Activated CD8-positive, alpha-beta memory T cell treated with anti-CD3 and anti-CD28 coated beads, Interleukin-2, amount 50 U/mL, for 4 hours (primary cell): ENCODE data around the gene RIC1.
"Not testable (repeated sequence)": the region's sequence is repeated elsewhere in the genome, so short reads cannot be mapped to it uniquely, and the experiment has no call there.

Experiments
- DNase-seq: peaks from one replicate; pipeline ENCODE4 v3.0.0-alpha.2; 2020

RIC1 gene

GRCh38 chr9:5683591-5683990 is 54.7 kb downstream of the RIC1 start:
- not testable (repeated sequence) for DNase-seq

GRCh38 chr9:5684101-5684500 is 55.2 kb downstream of the RIC1 start:
- no peak for DNase-seq

- DNase-seq, result no peak
Observed at GRCh38 chr9:5688109-5688508, 59.2 kb downstream of the RIC1 start.

GRCh38 chr9:5690278-5690677 is 61.4 kb downstream of the RIC1 start:
- no peak for DNase-seq

- no peak for DNase-seq
Observed at GRCh38 chr9:5695860-5696259, 67.0 kb downstream of the RIC1 start.

GRCh38 chr9:5696884-5697283 is 68.0 kb downstream of the RIC1 start:
- DNase-seq, result no peak

- no peak for DNase-seq
Observed at GRCh38 chr9:5698004-5698403, 69.1 kb downstream of the RIC1 start.

GRCh38 chr9:5698810-5699556 is 70.1 kb downstream of the RIC1 start:
- no peak for DNase-seq

GRCh38 chr9:5708414-5708813 is 79.5 kb downstream of the RIC1 start:
- DNase-seq, result no peak

GRCh38 chr9:5712651-5713390 is 83.9 kb downstream of the RIC1 start:
- DNase-seq, result no peak

GRCh38 chr9:5714501-5715401 is 85.8 kb downstream of the RIC1 start:
- no peak for DNase-seq

GRCh38 chr9:5715548-5716127 is 86.7 kb downstream of the RIC1 start:
- DNase-seq, result no peak

- DNase-seq, result not testable (repeated sequence)
Observed at GRCh38 chr9:5717434-5717833, 88.5 kb downstream of the RIC1 start.

- no peak for DNase-seq
Observed at GRCh38 chr9:5718296-5719032, 89.6 kb downstream of the RIC1 start.

- no peak for DNase-seq
Observed at GRCh38 chr9:5719100-5719926, 90.4 kb downstream of the RIC1 start.

- DNase-seq, result no peak
Observed at GRCh38 chr9:5720151-5720550, 91.2 kb downstream of the RIC1 start.

GRCh38 chr9:5721279-5722087 is 92.6 kb downstream of the RIC1 start:
- DNase-seq, result no peak

GRCh38 chr9:5722679-5723078 is 93.8 kb downstream of the RIC1 start:
- not testable (repeated sequence) for DNase-seq

GRCh38 chr9:5735072-5735471 is 106.2 kb downstream of the RIC1 start:
- no peak for DNase-seq

- DNase-seq, result no peak
Observed at GRCh38 chr9:5736563-5737346, 107.8 kb downstream of the RIC1 start.
